SK-N-SH (cell line): ENCODE data around the gene PITPNM3. TPM values are rescaled to one million over a fixed set of nuclear protein-coding genes. Genes with fewer than 3 reads are reported as not detected.
A peak's percentile ranks its signal among the peaks of the same experiment; 100 is the strongest.

Experiments
- CTCF ChIA-PET: fragments of 300-600, 350-600 bp; formaldehyde crosslinking; extraction: SDS; loops from one replicate; lab custom pipeline; 2021; lab: Yijun Ruan, JAX
- POLR2A ChIA-PET: fragments of 350-600 bp; sonication (Branson Sonifier 250); formaldehyde crosslinking; extraction: SDS; loops from one replicate; lab custom pipeline; 2020; ENCODE audit warnings: antibody characterized with exemption, inconsistent platforms; lab: Yijun Ruan, JAX
- DNase-seq: peaks from one replicate; pipeline ENCODE4 v3.0.0; 2012
- H2AFZ ChIP-seq: fragments of 200-600 bp; sonication (generic); 2 replicates; pipeline ENCODE4 v1.8.1; 2016; ENCODE audit warnings: antibody characterized with exemption, mild to moderate bottlenecking, low read depth
- H3F3A ChIP-seq: fragments of 200-600 bp; sonication (generic); replicated peaks from 2 replicates; pipeline ENCODE3; 2016; ENCODE audit warnings: antibody characterized with exemption, mild to moderate bottlenecking; ENCODE audit not compliant: insufficient read depth
- H3K27ac ChIP-seq, 2 experiments: fragments of 200-500 bp in 1 of 2; fragments of 200-600 bp in 1 of 2; sonication (Bioruptor generic) in 1 of 2; sonication (generic), shearing (Covaris generic) in 1 of 2; 2 replicates each; pipeline versions ENCODE4 v1.5.1 to v1.6.1; 2014 to 2016; ENCODE audit warnings: low read depth in 2 of 2, inconsistent platforms in 1 of 2, low read length in 1 of 2, mild to moderate bottlenecking in 1 of 2, mixed read lengths in 1 of 2
- H3K27me3 ChIP-seq: fragments of 200-600 bp; sonication (generic), shearing (Covaris generic); 2 replicates; pipeline ENCODE4 v1.6.1; 2016; ENCODE audit warnings: mixed run types; ENCODE audit not compliant: insufficient read depth
- H3K36me3 ChIP-seq, 2 experiments: fragments of 200-500 bp in 1 of 2; fragments of 200-600 bp in 1 of 2; sonication (Bioruptor generic) in 1 of 2; sonication (generic) in 1 of 2; replicated peaks in 1 of 2; 2 replicates each; pipeline versions ENCODE3 to v1.5.1; 2014 to 2016; ENCODE audit warnings: low read length in 1 of 2, mild to moderate bottlenecking in 1 of 2; ENCODE audit not compliant: insufficient read depth in 2 of 2, control insufficient read depth in 1 of 2
- H3K4me1 ChIP-seq, 2 experiments: fragments of 200-500 bp in 1 of 2; fragments of 200-600 bp in 1 of 2; sonication (Bioruptor generic) in 1 of 2; sonication (generic), shearing (Covaris generic) in 1 of 2; 2 replicates each; pipeline versions ENCODE4 v1.5.1 to v1.6.1; 2014 to 2016; ENCODE audit warnings: low read depth in 1 of 2, low read length in 1 of 2, mixed run types in 1 of 2; ENCODE audit not compliant: insufficient read depth in 2 of 2, control insufficient read depth in 1 of 2
- H3K4me2 ChIP-seq: fragments of 200-600 bp; sonication (generic), shearing (Covaris generic); 2 replicates; pipeline ENCODE4 v1.6.1; 2017; ENCODE audit warnings: mixed run types
- H3K4me3 ChIP-seq, 2 experiments: fragments of 200-500 bp in 1 of 2; fragments of 200-600 bp in 1 of 2; sonication (Bioruptor generic) in 1 of 2; sonication (generic), shearing (Covaris generic) in 1 of 2; 2 replicates each; pipeline versions ENCODE4 v1.5.1 to v1.8.1; 2014 to 2016; ENCODE audit warnings: low read depth in 2 of 2, inconsistent platforms in 1 of 2, low read length in 1 of 2, mild to moderate bottlenecking in 1 of 2, mixed read lengths in 1 of 2, moderate library complexity in 1 of 2
- H3K79me2 ChIP-seq: fragments of 200-600 bp; sonication (generic); 2 replicates; pipeline ENCODE4 v1.8.1; 2017; ENCODE audit warnings: mild to moderate bottlenecking; ENCODE audit not compliant: insufficient read depth
- H3K9ac ChIP-seq: fragments of 200-600 bp; sonication (generic); 2 replicates; pipeline ENCODE4 v1.6.1; 2017; ENCODE audit warnings: mixed run types
- H3K9me2 ChIP-seq: fragments of 200-600 bp; sonication (generic); 2 replicates; pipeline ENCODE4 v1.6.1; 2017; ENCODE audit warnings: mixed run types
- H3K9me3 ChIP-seq: fragments of 200-600 bp; sonication (generic); 2 replicates; pipeline ENCODE4 v1.6.1; 2017; ENCODE audit warnings: mixed run types, mild to moderate bottlenecking, moderate library complexity
- H4K20me1 ChIP-seq: fragments of 200-600 bp; sonication (generic); 2 replicates; pipeline ENCODE4 v1.6.1; 2017; ENCODE audit warnings: mild to moderate bottlenecking, mixed run types; ENCODE audit not compliant: insufficient read depth
- CHD2 ChIP-seq: fragments of 150-350 bp; IDR thresholded peaks from 2 replicates; pipeline ENCODE4 v1.6.1; 2018; ENCODE audit warnings: low read length; ENCODE audit not compliant: partially characterized antibody
- ELF1 ChIP-seq: IDR thresholded peaks from 2 replicates; pipeline ENCODE4 v1.4.0; 2012
- EP300 ChIP-seq, 2 experiments: IDR thresholded peaks; 2 replicates each; pipeline versions ENCODE4 v1.4.0 to v1.6.1; 2012; ENCODE audit warnings: borderline replicate concordance in 1 of 2, low read depth in 1 of 2, low read length in 1 of 2
- FOSL2 ChIP-seq: IDR thresholded peaks from 2 replicates; pipeline ENCODE4 v1.4.0; 2012; ENCODE audit warnings: low read depth, mild to moderate bottlenecking, moderate library complexity, borderline replicate concordance
- GABPA ChIP-seq: IDR thresholded peaks from 2 replicates; pipeline ENCODE4 v1.4.0; 2012; ENCODE audit warnings: low read depth, mild to moderate bottlenecking
- GATA2 ChIP-seq: sonication (generic); formaldehyde crosslinking; IDR thresholded peaks from 2 replicates; pipeline ENCODE4 v1.5.0; 2020; ENCODE audit warnings: mild to moderate bottlenecking, missing genetic modification reagents
- MEF2A ChIP-seq: IDR thresholded peaks from 2 replicates; pipeline ENCODE4 v1.4.0; 2012; ENCODE audit warnings: low read depth, borderline replicate concordance
- MXI1 ChIP-seq: IDR thresholded peaks from 2 replicates; pipeline ENCODE4 v1.6.1; 2012; ENCODE audit warnings: mild to moderate bottlenecking, low read depth, low read length, improper control_type of control experiment
- NFIC ChIP-seq: IDR thresholded peaks from 2 replicates; pipeline ENCODE4 v1.4.0; 2012; ENCODE audit warnings: borderline replicate concordance
- POLR2AphosphoS5 ChIP-seq: IDR thresholded peaks from 2 replicates; pipeline ENCODE4 v1.6.1; 2012; ENCODE audit warnings: low read depth, low read length
- RAD21 ChIP-seq: IDR thresholded peaks from 2 replicates; pipeline ENCODE4 v1.6.1; 2012; ENCODE audit warnings: mild to moderate bottlenecking, low read length
- SIN3A ChIP-seq: IDR thresholded peaks from 2 replicates; pipeline ENCODE4 v1.6.1; 2012; ENCODE audit warnings: low read depth, mild to moderate bottlenecking, low read length, moderate library complexity, borderline replicate concordance
- SMC3 ChIP-seq: IDR thresholded peaks from 2 replicates; pipeline ENCODE4 v1.6.1; 2012; ENCODE audit warnings: low read depth, low read length, improper control_type of control experiment
- WGBS: methylation state at CpG from one replicate; pipeline ENCODE4 v1.1.6; 2017; ENCODE audit warnings: low lambda C conversion rate; 5-methylcytosine and 5-hydroxymethylcytosine counted together
- polyA plus RNA-seq, 3 experiments: library from polyadenylated mRNA; depleted of rRNA; stranded (reverse); fragments of >200 nt; gene quantifications; 2 replicates each; pipeline ENCODE4 v1.2.3, GENCODE V29; 2012
- TF ChIP-seq, protein P1 (sequence below): IDR thresholded peaks from 2 replicates; pipeline ENCODE4; 2012
- TF ChIP-seq, protein P2 (sequence below): fragments of 150-350 bp; IDR thresholded peaks from 2 replicates; pipeline ENCODE4 v1.6.1; 2017; ENCODE audit warnings: antibody characterized with exemption, low read length, low read depth, borderline replicate concordance
- TF ChIP-seq, protein P3 (sequence below): IDR thresholded peaks from 2 replicates; pipeline ENCODE4 v1.4.0; 2012; ENCODE audit warnings: low read depth
- TF ChIP-seq, protein P4 (sequence below): IDR thresholded peaks from 2 replicates; pipeline ENCODE4 v1.4.0; 2012; ENCODE audit warnings: low read depth, borderline replicate concordance
- TF ChIP-seq, protein P5 (sequence below): IDR thresholded peaks from 2 replicates; pipeline ENCODE4 v1.4.0; 2012; ENCODE audit warnings: low read depth, borderline replicate concordance

Gene PITPNM3
- polyA plus RNA-seq, 1 of the 3 experiments (the other 2 are of a cell fraction): 0.82 TPM

DNA sequence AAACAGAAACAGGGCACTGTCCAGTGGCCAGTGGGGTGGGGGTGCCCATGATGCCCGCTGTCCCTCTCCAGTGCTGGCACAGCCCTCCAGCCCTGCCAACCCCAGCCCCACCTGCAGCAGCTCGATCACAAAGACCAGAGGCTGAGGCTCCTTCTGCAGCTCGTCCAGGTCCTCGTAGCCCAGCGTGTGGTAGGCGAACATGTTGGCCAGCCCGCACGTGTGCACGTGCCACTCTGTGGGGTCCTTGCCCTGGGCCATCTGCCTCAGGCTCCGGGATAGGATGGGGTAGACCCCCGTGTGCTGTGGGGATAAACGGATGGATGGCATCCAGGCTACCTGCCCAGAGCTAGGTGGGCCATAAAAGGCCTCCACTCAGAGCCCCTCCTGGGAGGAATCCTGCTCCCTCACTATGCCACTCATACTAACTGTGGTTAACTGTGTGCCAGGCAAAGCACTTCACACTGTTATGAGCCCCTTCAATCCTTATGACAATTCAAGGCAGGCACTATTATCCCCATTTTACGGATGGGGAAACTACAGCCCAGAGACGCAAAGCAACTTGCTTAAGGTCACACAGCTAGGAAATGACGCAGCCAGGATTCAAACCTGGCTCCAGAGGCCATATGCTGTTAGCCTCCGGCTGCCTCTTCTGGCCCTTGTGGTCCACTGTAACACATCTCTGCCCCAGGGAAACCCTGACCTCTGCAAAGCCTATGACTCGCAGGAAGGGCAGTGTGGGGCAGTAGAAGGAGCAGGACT lies 128.0 kb downstream of the PITPNM3 start:
- POLR2A ChIA-PET: no interaction called here
- Histone ChIP-seq H3K27me3 (peaks cover 8% of the 10 kb centered on the region; the same call in 1 of the 2 replicates), H3K4me3 (no peak overlapping the region), H3F3A (no peaks in the 10 kb centered on the region), H4K20me1 (no peaks in the 10 kb centered on the region), H2AFZ (0 out of 2 replicates have a peak overlapping the region, but pooled peaks have one; percentile 18), H3K9me3 (peaks cover 5% of the 10 kb centered on the region; the same call in 1 of the 2 replicates), H3K9me2 (no peaks in the 10 kb centered on the region), H3K79me2 (no peaks in the 10 kb centered on the region), H3K36me3 (no peaks in the 10 kb centered on the region), H3K9ac (no peak overlapping the region), H3K27ac (no peak overlapping the region), H3K4me1 (no peaks in the 10 kb centered on the region), H3K4me2 (0 out of 2 replicates have a peak overlapping the region, but pooled peaks have one; percentile 62)
- CTCF ChIA-PET: interaction anchor here (1.2 to 1.3 kb wide), 2 partner anchors 835 to 841 kb away, joined by 3 to 5 read pairs; no protein-coding TSS in a partner anchor
- TF ChIP-seq SMC3 (no peak), ELF1 (no peak), MXI1 (no peak), NFIC (no peak), EP300 (IDR thresholded peaks at IDR 0.05; ENCODE audit: borderline replicate concordance in 1 of 2, low read depth in 1 of 2, low read length in 1 of 2) (no peak), MEF2A (no peak), CHD2 (no peak), RAD21 (no peak), GATA2 (CRISPR knock-in tag) (no peak), SIN3A (no peak), FOSL2 (no peak), GABPA (no peak), POLR2AphosphoS5 (no peak)
- TF ChIP-seq, protein P1, sequence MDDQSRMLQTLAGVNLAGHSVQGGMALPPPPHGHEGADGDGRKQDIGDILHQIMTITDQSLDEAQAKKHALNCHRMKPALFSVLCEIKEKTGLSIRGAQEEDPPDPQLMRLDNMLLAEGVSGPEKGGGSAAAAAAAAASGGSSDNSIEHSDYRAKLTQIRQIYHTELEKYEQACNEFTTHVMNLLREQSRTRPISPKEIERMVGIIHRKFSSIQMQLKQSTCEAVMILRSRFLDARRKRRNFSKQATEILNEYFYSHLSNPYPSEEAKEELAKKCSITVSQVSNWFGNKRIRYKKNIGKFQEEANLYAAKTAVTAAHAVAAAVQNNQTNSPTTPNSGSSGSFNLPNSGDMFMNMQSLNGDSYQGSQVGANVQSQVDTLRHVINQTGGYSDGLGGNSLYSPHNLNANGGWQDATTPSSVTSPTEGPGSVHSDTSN: no peak
- TF ChIP-seq, protein P2, sequence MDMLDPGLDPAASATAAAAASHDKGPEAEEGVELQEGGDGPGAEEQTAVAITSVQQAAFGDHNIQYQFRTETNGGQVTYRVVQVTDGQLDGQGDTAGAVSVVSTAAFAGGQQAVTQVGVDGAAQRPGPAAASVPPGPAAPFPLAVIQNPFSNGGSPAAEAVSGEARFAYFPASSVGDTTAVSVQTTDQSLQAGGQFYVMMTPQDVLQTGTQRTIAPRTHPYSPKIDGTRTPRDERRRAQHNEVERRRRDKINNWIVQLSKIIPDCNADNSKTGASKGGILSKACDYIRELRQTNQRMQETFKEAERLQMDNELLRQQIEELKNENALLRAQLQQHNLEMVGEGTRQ: no peak
- TF ChIP-seq, protein P3, sequence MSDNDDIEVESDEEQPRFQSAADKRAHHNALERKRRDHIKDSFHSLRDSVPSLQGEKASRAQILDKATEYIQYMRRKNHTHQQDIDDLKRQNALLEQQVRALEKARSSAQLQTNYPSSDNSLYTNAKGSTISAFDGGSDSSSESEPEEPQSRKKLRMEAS: no peak
- TF ChIP-seq, protein P4, sequence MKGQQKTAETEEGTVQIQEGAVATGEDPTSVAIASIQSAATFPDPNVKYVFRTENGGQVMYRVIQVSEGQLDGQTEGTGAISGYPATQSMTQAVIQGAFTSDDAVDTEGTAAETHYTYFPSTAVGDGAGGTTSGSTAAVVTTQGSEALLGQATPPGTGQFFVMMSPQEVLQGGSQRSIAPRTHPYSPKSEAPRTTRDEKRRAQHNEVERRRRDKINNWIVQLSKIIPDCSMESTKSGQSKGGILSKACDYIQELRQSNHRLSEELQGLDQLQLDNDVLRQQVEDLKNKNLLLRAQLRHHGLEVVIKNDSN: no peak
- TF ChIP-seq, protein P5, sequence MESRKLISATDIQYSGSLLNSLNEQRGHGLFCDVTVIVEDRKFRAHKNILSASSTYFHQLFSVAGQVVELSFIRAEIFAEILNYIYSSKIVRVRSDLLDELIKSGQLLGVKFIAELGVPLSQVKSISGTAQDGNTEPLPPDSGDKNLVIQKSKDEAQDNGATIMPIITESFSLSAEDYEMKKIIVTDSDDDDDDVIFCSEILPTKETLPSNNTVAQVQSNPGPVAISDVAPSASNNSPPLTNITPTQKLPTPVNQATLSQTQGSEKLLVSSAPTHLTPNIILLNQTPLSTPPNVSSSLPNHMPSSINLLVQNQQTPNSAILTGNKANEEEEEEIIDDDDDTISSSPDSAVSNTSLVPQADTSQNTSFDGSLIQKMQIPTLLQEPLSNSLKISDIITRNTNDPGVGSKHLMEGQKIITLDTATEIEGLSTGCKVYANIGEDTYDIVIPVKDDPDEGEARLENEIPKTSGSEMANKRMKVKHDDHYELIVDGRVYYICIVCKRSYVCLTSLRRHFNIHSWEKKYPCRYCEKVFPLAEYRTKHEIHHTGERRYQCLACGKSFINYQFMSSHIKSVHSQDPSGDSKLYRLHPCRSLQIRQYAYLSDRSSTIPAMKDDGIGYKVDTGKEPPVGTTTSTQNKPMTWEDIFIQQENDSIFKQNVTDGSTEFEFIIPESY: no peak
- DNase-seq: no peak
- WGBS: 42% methylated on average over 13 of the region's 17 CpGs
